ENCODE data around the gene SSTR3.

- no peak for TF ChIP-seq CTCF (IDR thresholded peaks at IDR 0.05; ENCODE audit: low read length)
- no peak for TF ChIP-seq EZH2 (IDR thresholded peaks at IDR 0.05; ENCODE audit: borderline replicate concordance, low read length)
Observed at GRCh38 chr22:37188901-37189466, 23.3 kb downstream of the SSTR3 start.
